K562 (cell line): ENCODE results near the gene LBX1. TPM values are rescaled to one million over a fixed set of nuclear protein-coding genes. Genes with fewer than 3 reads are reported as not detected.

ENCODE experiments used
- ATAC-seq: fragments of 200-7000 bp; cut with Tn5 transposase; 3 replicates; pipeline ENCODE4 v1.9.1; 2020; ENCODE audit warnings: moderate library complexity
- BruUV-seq: library from RNA; stranded (reverse); fragments of 400-500 nt; replicated peaks from 2 replicates; lab custom pipeline; 2021; lab: Mats Ljungman, UMichigan
- CTCF ChIA-PET: fragments of 300-600 bp; formaldehyde crosslinking; extraction: SDS; loops from one replicate; lab custom pipeline; 2021; ENCODE audit warnings: low intra/inter-chr PET ratio; lab: Yijun Ruan, JAX
- POLR2A ChIA-PET: fragments of 300-600, 350-650 bp; sonication (Branson Sonifier 250); formaldehyde crosslinking; extraction: SDS; loops from one replicate; lab custom pipeline; 2021; ENCODE audit warnings: antibody characterized with exemption, inconsistent platforms; lab: Yijun Ruan, JAX
- DNase-seq, 4 experiments: peaks; one replicate each; pipeline versions ENCODE4 v3.0.0 to v3.0.0-alpha.2; 2011 to 2018; ENCODE audit warnings: low spot score in 3 of 4, mixed read lengths in 3 of 4; ENCODE audit errors: extremely low read depth in 1 of 4
- FAIRE-seq: peaks from 2 replicates; lab custom pipeline; 2011; peaks lifted over from hg19 to GRCh38; lab: Jason Lieb, UNC
- H2AFZ ChIP-seq: 2 replicates; pipeline ENCODE4 v1.6.0; 2011; ENCODE audit warnings: low read depth, low read length, control low read depth, inconsistent platforms
- H3K27ac ChIP-seq: fragments of 200-600 bp; 3 replicates; pipeline ENCODE4 v1.8.0; 2011; ENCODE audit warnings: low read depth, mild to moderate bottlenecking, control low read depth, inconsistent platforms, low read length, moderate library complexity, mixed read lengths; ENCODE audit errors: extremely low read depth
- H3K27me3 ChIP-seq, 2 experiments: fragments of 300-600 bp in 1 of 2; 2 replicates in 1 of 2; 3 replicates in 1 of 2; pipeline versions ENCODE4 v1.6.0 to v1.8.0; 2011; ENCODE audit warnings: inconsistent platforms in 2 of 2, low read length in 2 of 2, mild to moderate bottlenecking in 1 of 2, mixed read lengths in 1 of 2, moderate library complexity in 1 of 2; ENCODE audit not compliant: control insufficient read depth in 2 of 2, insufficient read depth in 2 of 2
- H3K36me3 ChIP-seq: fragments of 300-600 bp; 3 replicates; pipeline ENCODE4 v1.8.0; 2011; ENCODE audit warnings: mild to moderate bottlenecking, low read length, inconsistent platforms; ENCODE audit not compliant: control insufficient read depth, insufficient read depth
- H3K4me1 ChIP-seq, 2 experiments: fragments of 200-600 bp in 1 of 2; replicated peaks in 1 of 2; 2 replicates in 1 of 2; 3 replicates in 1 of 2; pipeline versions ENCODE4 v1.5.1 to v1.8.0; 2011; ENCODE audit warnings: inconsistent platforms in 2 of 2, low read length in 2 of 2, mild to moderate bottlenecking in 1 of 2, mixed read lengths in 1 of 2, moderate library complexity in 1 of 2; ENCODE audit not compliant: control insufficient read depth in 2 of 2, insufficient read depth in 2 of 2
- H3K4me2 ChIP-seq: 2 replicates; pipeline ENCODE4 v1.6.1; 2011; ENCODE audit warnings: low read length, control low read depth, inconsistent platforms, mixed read lengths; ENCODE audit not compliant: insufficient read depth
- H3K4me3 ChIP-seq: fragments of 200-600 bp; sonication (generic), shearing (Covaris generic); 2 replicates; pipeline ENCODE4 v1.5.1; 2016; ENCODE audit warnings: control low read depth, inconsistent platforms
- H3K79me2 ChIP-seq: fragments of 200-600 bp; 3 replicates; pipeline ENCODE4 v1.8.0; 2011; ENCODE audit warnings: low read length, inconsistent platforms; ENCODE audit not compliant: control insufficient read depth, insufficient read depth
- H3K9ac ChIP-seq, 2 experiments: 2 replicates each; pipeline versions ENCODE4 v1.6.0 to v1.6.1; 2011; ENCODE audit warnings: low read depth in 2 of 2, low read length in 2 of 2, control low read depth in 1 of 2, inconsistent platforms in 1 of 2, mild to moderate bottlenecking in 1 of 2, mixed read lengths in 1 of 2; ENCODE audit not compliant: insufficient read depth in 1 of 2
- H3K9me1 ChIP-seq: one replicate; pipeline ENCODE4 v1.6.0; 2011; ENCODE audit warnings: inconsistent platforms, mild to moderate bottlenecking, low read length, moderate library complexity; ENCODE audit not compliant: control insufficient read depth, insufficient read depth
- H3K9me3 ChIP-seq: replicated peaks from 2 replicates; pipeline ENCODE4 v1.5.1; 2011; ENCODE audit warnings: low read depth, low read length, inconsistent platforms; ENCODE audit not compliant: control insufficient read depth, insufficient read depth
- H4K20me1 ChIP-seq: replicated peaks from 2 replicates; pipeline ENCODE4 v1.6.1; 2011; ENCODE audit warnings: low read length, inconsistent platforms, mixed read lengths; ENCODE audit not compliant: control insufficient read depth, insufficient read depth
- BCLAF1 ChIP-seq, 2 experiments: fragments of 450-650 bp in 1 of 2; IDR thresholded peaks; 2 replicates each; pipeline ENCODE4 v1.6.1; 2011 to 2017; ENCODE audit warnings: low read depth in 2 of 2, antibody characterized with exemption in 1 of 2, borderline replicate concordance in 1 of 2, low read length in 1 of 2, mild to moderate bottlenecking in 1 of 2, mixed read lengths in 1 of 2; ENCODE audit not compliant: control insufficient read depth in 1 of 2
- CHD2 ChIP-seq: IDR thresholded peaks from 2 replicates; pipeline ENCODE4 v1.6.1; 2011; ENCODE audit warnings: low read depth, low read length
- E2F6 ChIP-seq, 2 experiments: IDR thresholded peaks; 2 replicates each; pipeline ENCODE4 v1.6.1; 2011; ENCODE audit warnings: borderline replicate concordance in 1 of 2, control low read depth in 1 of 2, low read depth in 1 of 2, low read length in 1 of 2, mild to moderate bottlenecking in 1 of 2, mixed read lengths in 1 of 2, moderate library complexity in 1 of 2; ENCODE audit not compliant: insufficient read depth in 1 of 2, insufficient read length in 1 of 2, poor library complexity in 1 of 2, severe bottlenecking in 1 of 2; ENCODE audit errors: extremely low read depth in 1 of 2
- TCF3 ChIP-seq: sonication (generic); formaldehyde crosslinking; IDR thresholded peaks from 2 replicates; pipeline ENCODE4 v1.4.0; 2020; ENCODE audit warnings: mild to moderate bottlenecking, missing genetic modification reagents
- ZBTB34 ChIP-seq: fragments of 250-450 bp; sonication (Bioruptor Pico); IDR thresholded peaks from 2 replicates; pipeline ENCODE4 v1.8.0; 2021; ENCODE audit warnings: mild to moderate bottlenecking, moderate library complexity
- WGBS: fragments of 100-300 bp; shearing (Covaris generic); methylation state at CpG from one replicate; pipeline ENCODE4 v1.1.6; 2016; ENCODE audit warnings: low coverage, mixed read lengths; ENCODE audit not compliant: insufficient coverage; ENCODE audit errors: missing lambda C conversion rate; 5-methylcytosine and 5-hydroxymethylcytosine counted together
- in situ Hi-C: fragments of 300-500 bp; cut with MboI; formaldehyde crosslinking; loops from 4 replicates; pipeline ENCODE4 v1.15.0; 2018; ENCODE audit warnings: inconsistent platforms, mixed read lengths
- intact Hi-C: fragments of 100-400 bp; cut with micrococcal nuclease; formaldehyde crosslinking; loops from 2 replicates; pipeline ENCODE4 v1.14.2; 2022
- polyA plus RNA-seq, 8 experiments: library from polyadenylated mRNA; depleted of rRNA in 4 of 8; stranded (reverse) in 5 of 8; unstranded in 3 of 8; fragments of >200 nt; fragmentation: Nextera tagmentation in 2 of 8; fragmentation: Illumina TruSeq in 1 of 8; extraction: Ambion mirVana in 2 of 8; extraction: Trizol in 1 of 8; gene quantifications; 2 replicates each; pipeline versions ENCODE4 v1.2.1 to v1.2.3, GENCODE V29; 2011 to 2014; ENCODE audit warnings: inconsistent platforms in 1 of 8, missing spikeins in 1 of 8
- total RNA-seq, 7 experiments: library from RNA; depleted of rRNA in 6 of 7; stranded (reverse); fragments of >200 nt in 6 of 7; fragmentation: Illumina TruSeq in 2 of 7; extraction: Trizol in 2 of 7; gene quantifications; 2 replicates each; pipeline versions ENCODE4 v1.2.1 to v1.2.3, GENCODE V29; 2011 to 2021; ENCODE audit warnings: low replicate concordance in 1 of 7

The LBX1 gene
- total and polyA plus RNA-seq, 9 of the 15 experiments (the other 6 are each of a cell fraction or from before 2014, with no cell fraction given) = not detected

- no peak for TF ChIP-seq CHD2
- no peak for TF ChIP-seq E2F6 (IDR thresholded peaks at IDR 0.05; ENCODE audit: borderline replicate concordance in 1 of 2, extremely low read depth in 1 of 2, insufficient read depth in 1 of 2, insufficient read length in 1 of 2, low read depth in 1 of 2, low read length in 1 of 2, poor library complexity in 1 of 2, severe bottlenecking in 1 of 2)
- no peak for TF ChIP-seq ZBTB34 (CRISPR knock-in tag)
Measured at GRCh38 chr10:101235766-101236165, 6.5 kb upstream of the LBX1 start (continued).

GRCh38 chr10:101234333-101234732 is 5.1 kb upstream of the LBX1 start:
- ChIA-PET POLR2A (no interaction called here), CTCF (interaction anchor here (0.6 kb wide), 1 partner anchor 144 kb away, joined by 7 read pairs; no protein-coding TSS in a partner anchor)
- ATAC-seq (no peak), FAIRE-seq (no peak), DNase-seq (no peak)
- Histone ChIP-seq H3K9me3 (no peaks in the 10 kb centered on the region), H3K4me3 (no peak overlapping the region), H3K4me1 (peaks cover 0 to 29% of the 10 kb centered on the region in 2 experiments; a peak in 2 of 5 replicates), H3K27ac (no peak overlapping the region), H3K4me2 (no peak overlapping the region), H3K36me3 (no peaks in the 10 kb centered on the region), H3K9me1 (no peaks in the 10 kb centered on the region), H3K9ac (no peak overlapping the region), H2AFZ (no peak overlapping the region), H3K27me3 (peaks cover 41 to 82% of the 10 kb centered on the region in 2 experiments), H4K20me1 (no peaks in the 10 kb centered on the region), H3K79me2 (no peaks in the 10 kb centered on the region)
- intact Hi-C loops (no loop called here), in situ Hi-C loops (no loop called here)
- 13% methylated on average over 1 of the region's 1 CpG for WGBS
- no TSS peak for BruUV-seq
- no peak for TF ChIP-seq TCF3
- TF ChIP-seq BCLAF1 (IDR thresholded peaks at IDR 0.05; ENCODE audit: borderline replicate concordance in 1 of 2, control insufficient read depth in 1 of 2, low read depth in 2 of 2, low read length in 1 of 2) = no peak
